ENCODE measurements around the gene MSRB1.
"Not testable (repeated sequence)": the region's sequence is repeated elsewhere in the genome, so short reads cannot be mapped to it uniquely, and the experiment has no call there.

The MSRB1 gene

GRCh38 chr16:1915732-1916639 is 27.0 kb downstream of the MSRB1 start:
- DNase-seq, result no peak

DNA sequence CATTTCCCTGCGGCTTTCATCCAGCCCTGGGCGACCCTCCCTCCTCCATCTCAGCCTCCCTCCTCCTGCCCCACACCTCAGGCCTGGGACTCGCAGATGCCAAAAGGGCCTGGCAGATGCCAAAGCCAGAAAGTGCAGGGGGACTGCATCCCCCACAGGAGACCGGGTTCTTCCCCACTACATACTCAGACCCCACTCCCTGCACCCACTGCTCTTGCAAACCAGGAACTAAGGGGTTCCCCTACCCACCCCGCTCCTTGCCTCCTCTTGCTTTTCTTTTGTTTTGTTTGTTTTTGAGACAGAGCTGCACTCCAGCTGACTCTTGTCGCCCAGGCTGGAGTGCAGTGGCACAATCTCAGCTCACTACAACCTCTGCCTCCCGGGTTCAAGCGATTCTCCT is 28.0 kb downstream of the MSRB1 start:
- DNase-seq, result no peak

GRCh38 chr16:1914084-1914608 is 28.9 kb downstream of the MSRB1 start:
- DNase-seq, result no peak

GRCh38 chr16:1913327-1914083 is 29.5 kb downstream of the MSRB1 start:
- DNase-seq, result no peak

- no peak for DNase-seq
Observed at GRCh38 chr16:1912215-1912543, 30.8 kb downstream of the MSRB1 start.

DNA sequence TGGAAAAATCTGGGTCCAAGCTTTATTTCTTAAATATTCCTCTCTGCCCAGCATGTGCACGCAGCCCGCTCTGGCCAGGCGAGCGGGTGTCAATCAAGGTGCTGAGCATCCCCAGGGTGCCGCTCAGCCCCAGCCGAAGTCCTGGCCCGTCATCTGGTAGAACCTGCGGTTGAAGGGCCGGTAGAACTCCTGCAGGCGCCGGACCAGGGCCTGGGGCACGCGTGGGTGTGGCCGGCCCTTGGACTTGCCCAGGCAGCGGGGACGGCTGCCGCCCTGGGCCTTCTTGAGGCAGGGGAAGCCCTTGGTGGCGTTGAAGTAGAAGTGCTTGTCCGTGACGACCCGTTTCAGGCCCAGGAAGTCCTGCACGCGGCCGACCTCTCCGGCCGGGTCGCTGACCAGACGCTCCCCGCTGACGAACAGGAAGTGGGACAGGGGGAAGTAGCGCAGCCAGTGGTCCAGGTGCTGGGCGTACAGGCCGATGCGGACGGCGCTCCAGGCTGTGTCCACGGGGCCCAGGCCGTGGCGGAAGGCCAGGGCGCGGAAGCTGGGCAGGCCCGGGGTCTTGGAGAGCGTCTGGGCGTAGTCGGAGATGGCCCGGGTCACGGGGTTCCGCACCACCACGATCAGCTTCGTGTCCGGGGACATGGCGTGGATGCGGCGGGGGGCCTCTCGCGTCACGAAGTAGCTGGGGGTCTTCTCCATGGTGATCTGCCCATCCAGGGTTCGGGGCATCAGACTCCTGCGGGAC is 31.4 kb downstream of the MSRB1 start:
- no peak for DNase-seq

DNA sequence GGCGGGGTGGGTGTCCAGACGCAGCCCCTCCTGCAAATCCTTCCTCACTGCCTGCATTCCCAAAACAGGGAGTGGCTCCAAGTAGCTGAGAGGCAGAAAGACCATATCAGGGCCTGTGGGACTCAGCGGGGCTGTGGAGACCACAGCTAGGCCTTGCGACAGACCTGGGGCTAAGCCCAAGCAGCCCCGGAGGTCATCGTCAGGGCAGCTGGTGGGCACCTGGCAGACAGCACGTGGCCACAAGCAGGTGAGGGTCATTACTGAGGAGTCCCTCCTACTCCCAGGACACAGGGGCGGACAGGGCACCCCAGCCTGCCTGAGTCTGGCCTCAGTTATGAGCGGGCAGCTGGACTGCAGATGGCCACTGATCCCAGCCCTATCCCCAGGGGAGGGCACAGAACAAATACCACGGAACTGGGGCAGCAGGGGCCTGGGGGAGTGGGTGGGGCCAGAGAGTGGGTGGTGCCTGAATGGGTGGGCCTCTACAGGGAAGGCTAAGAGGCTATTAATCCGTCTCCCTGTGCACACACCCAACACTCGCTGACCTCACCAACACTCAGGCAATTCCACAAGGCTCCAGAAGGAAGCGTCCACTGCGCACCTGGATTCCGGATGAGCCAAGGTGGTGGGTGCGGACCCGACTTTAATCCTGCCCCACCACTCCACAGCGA is 33.3 kb downstream of the MSRB1 start:
- no peak for DNase-seq

DNA sequence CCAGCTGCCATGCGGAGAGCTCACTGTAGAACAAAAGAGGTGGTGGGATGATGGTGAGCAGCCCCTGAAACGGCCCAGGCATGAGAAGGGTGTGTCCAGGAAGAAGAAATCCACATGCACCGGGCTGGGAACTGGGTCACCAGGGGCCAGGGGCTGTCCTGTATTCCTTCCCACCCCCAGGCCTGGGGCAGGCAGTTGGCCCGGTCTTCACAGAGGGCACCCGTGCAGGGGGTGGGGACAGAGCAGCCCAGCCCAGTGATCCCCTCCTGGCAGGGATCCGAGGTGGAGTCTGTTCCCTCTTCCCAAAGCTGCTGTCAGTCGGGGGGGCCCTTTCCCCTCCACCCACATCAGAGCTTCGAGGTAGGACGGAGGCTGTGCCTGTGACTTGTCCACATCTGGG is 34.0 kb downstream of the MSRB1 start:
- no peak for DNase-seq

DNA sequence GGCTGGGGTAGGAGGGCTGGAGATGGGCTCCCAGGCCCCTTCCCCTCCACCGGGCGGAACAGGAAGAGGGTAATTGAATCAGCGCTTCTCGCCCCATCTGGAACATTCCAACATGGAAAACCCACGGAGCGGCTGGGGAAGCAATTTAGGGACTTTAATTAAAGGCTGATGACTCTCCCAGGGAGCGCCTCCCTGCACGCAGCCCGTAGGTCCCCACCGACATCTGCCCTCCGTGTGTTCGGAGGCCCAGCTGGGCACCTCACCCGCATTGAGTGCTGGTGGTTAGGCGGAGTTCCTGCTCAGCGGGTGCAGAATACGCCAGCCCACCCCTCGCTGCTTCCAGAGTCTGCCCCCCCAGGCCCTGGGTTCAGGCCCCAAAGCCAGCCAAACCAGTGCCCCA is 34.8 kb downstream of the MSRB1 start:
- DNase-seq, result no peak

DNA sequence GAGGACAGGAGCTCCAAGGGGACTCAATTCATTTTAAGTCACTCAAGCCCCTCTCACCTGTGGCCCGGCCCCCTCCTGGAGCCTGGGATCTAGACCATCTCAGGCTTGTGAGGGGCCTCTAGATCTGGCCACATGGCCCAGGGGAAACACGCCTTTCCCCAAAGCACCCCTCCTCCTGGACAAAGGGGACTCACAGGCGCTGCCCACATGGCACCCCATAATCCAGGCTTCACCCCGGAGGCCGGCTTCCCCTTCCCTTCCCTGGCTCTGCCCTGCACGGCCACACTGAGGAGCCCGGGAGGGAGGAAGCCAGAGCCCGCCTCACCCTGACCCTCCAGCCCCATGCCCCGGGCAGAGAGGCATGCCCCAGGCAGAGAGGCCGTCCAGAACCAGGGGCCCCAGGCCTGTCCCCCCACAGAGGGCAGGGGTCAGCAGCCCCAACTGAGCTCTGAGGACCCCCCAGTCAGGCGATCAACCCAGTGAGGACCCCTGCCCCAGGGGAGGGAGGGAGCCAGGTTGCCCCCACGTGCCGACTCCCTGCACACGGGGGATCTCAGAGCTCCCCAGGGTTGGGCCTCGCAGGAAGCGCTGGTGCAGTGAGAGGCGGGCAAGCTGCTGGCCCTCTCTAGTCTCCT is 35.7 kb downstream of the MSRB1 start:
- DNase-seq, result no peak

GRCh38 chr16:1906846-1907165 is 36.2 kb downstream of the MSRB1 start:
- no peak for DNase-seq

DNA sequence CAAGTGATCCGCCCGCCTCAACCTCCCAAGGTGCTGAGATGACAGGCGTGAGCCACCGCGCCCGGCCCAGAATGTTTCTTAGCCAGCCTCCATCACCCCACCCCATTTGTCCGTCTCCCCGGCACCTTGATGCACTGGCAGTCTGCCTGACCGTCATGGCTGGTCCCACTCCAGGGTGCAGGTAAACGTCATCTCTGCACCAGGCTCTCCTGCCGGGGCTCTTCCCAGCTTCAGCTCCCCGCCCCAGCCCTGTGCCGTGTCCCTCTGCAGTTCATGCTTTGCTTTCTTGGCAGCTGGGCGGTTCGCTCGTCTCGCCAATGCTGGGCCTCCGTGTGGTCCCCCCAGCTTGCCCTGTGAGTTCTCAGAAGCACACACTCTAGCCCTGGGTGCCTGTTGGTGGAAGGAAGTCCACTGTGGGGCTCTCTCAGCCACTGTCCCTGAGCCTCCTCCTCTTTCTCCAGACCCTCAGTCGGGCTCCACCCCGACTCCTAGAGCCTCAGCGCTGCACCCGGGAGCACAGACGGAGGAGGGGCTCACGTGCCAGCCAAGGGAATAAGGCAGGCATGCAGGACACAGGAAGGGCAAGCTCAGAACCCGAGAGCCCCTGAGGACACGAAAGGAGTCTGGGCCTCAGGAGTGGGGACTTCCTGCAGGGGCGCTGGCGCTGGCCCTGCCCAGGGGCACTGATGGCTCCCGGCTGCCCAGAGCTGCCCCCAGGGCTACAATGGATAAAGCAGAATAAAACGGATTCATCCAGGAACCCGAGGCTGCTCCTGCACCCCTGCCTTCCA is 36.7 kb downstream of the MSRB1 start:
- DNase-seq, result no peak

DNA sequence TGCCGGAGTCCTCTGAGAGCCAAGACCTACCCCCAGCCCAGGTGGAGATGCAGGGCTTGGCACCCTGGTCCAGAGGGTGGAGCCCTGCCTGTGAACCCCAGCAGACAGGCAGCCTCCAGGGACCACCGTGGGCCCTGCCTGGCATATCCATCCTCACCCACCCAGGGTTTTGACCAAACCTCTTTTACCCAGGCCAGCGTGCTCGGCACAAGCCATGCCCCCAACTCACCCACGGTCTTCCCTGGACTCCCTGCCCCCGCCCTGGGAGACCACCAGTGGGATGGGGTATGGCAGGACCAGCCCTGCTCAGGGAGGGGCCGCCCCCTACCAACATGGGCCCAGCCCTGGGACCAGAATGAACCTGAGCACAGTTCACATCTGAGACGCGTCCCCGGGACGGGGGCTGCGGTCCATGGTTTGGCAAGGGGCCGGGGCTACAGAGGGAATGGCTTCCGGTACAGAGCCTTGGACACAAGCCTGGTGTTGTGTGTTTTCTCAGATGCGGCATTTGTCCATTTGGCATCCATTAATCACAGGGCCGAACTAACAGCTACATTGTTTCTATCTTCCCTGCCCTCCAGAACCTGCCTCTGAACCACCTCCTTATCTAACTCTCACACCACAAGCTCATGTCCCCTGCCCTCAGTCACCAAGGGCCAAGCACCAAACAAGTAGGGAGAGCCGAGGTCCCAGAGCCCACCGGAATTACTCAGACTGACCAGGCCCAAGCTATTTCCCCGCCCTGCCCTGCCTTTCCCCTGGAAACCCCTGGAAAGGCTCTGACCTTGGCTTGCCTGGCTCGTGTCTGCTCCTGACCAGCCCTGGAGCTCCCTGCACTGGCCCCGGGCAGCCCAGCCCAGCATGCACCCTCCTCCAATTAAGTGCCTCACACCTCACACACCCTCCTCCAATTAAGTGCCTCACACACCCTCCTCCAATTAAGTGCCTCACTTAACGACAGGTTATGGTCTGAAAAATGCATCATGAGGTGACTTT is 38.9 kb downstream of the MSRB1 start:
- DNase-seq, result no peak

DNA sequence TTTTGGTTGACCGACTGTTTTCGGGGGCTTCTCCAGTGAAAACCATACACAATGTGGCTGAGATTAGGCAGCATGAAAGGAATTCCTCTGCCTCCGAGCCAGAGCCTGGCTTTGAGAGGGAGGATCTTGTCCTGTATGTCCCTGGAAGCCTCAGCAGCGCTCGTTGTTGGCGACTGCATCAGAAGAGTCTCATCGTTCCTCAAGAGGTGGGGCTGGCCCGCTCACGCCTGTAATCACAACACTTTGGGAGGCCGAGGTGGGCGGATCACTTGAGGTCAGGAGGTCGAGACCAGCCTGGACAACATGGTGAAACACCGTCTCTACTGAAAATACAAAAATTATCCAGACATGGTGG is 39.8 kb downstream of the MSRB1 start:
- DNase-seq, result no peak

- DNase-seq, result no peak
Observed at GRCh38 chr16:1902547-1903219, 40.3 kb downstream of the MSRB1 start.

DNA sequence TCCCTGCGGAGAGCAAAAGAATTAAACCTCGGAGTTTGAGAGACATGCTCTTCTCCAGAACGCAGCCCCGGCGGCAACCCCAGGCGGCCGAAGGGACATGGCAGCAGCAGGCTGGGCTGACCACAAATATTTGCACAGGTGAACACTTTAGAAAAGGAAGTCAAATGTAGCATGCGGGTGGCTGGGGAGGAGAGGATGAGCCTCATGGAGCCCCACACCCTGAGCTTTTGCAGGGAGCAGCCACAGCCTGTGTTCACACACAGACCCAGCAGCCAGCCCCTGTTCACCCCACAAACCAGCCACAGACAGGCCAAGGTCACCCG is 42.6 kb downstream of the MSRB1 start:
- DNase-seq, result no peak

DNA sequence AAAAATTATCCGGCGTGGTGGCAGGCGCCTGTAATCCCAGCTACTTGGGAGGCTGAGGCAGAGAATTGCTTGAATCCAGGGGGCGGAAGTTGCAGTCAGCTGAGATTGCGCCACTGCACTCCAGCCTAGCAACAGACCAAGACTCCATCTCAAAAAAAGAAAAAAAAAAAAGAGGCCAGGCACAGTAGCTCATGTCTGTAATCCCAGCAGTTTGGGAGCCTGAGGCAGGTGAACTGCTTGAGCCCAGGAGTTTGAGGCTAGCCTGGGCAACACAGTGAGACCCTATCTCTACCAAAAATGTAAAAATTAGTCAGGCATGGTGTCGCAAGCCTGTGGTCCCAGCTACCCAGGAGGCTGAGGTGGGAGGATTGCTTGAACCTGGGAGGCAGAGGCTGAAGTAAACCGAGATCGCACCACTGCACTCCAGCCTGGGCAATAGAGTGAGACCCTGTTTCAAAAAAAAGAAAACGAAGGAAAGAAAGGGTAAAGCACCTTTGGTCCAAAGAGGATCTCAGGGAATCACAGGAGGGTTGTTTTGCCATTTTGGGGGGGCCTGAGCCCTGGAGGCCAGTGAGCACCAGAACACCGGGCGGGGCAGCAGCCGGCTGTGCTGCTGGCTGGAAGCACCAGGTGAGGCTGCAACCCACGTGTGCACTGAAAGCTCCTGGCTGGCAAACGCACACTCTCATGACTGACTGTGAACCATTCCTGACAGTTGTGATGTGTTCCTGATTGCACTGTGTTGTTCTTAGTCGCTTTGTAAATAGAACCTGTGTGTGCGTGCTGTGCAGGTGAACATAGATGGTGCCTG is 43.2 kb downstream of the MSRB1 start:
- DNase-seq, result no peak

GRCh38 chr16:1897692-1898091 is 45.3 kb downstream of the MSRB1 start:
- DNase-seq, result not testable (repeated sequence)
